ENCODE measurements around the gene MYO15B. TPM values are rescaled to one million over a fixed set of nuclear protein-coding genes. Genes with fewer than 3 reads are reported as not detected.

MYO15B gene
- total and polyA plus RNA-seq, 2 of the 13 experiments (the other 11 are each of a cell fraction or from before 2014, with no cell fraction given) = 2.8 to 8.1 TPM

DNA sequence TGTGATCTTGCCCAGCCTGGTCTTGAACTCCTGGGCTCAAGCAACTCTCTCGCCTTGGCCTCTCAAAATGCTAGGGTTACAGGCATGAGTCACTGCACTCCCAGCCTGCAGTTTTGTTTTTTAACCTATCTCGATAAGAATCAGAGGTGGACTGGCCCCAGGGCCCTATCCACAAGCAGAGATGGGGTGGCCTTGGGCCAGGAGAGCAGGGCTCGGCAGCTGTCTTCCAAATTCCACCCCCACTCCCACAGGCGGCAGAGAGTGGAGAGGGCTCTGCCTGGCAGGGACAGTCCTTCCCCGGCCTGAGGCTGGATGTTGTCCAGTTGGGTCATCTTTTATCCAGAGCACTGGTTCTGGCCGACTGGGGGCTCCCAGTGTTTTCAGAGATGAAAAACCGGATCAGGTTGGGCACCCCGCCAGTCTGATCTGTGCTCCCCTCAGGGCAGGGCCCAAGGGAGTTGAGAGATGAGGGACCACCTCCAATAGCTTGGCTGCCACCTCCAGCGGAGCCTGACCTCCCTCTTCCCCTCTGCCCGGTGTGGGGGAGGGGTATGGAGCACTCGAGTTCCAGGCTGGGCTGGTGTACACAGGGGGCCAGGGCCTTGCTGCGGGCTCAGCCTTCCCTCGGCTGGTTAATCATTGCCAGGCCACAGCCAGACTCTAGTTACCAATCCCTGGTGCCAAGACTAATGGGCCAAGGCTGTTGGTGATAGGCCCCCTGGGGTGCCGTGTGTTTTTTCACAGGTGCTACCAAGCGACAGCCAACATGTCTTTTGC, 30.3 kb upstream of the MYO15B start (continued):
- TF ChIP-seq, protein P1, sequence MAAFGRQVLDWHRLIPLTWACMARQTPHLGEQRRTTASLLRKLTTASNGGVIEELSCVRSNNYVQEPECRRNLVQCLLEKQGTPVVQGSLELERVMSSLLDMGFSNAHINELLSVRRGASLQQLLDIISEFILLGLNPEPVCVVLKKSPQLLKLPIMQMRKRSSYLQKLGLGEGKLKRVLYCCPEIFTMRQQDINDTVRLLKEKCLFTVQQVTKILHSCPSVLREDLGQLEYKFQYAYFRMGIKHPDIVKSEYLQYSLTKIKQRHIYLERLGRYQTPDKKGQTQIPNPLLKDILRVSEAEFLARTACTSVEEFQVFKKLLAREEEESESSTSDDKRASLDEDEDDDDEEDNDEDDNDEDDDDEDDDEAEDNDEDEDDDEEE (CRISPR knock-in tag; IDR thresholded peaks at IDR 0.05) = no peak
- TF ChIP-seq RARG (CRISPR knock-in tag; IDR thresholded peaks at IDR 0.05; ENCODE audit: low read depth) = no peak
- peak; percentile 76; the same call in 1 of the 2 replicates for TF ChIP-seq ZNF460 (CRISPR knock-in tag; IDR thresholded peaks at IDR 0.05; ENCODE audit: borderline replicate concordance)
- no peak for TF ChIP-seq ZNF562 (CRISPR knock-in tag; IDR thresholded peaks at IDR 0.05; ENCODE audit: borderline replicate concordance)
- peak; percentile 95 for TF ChIP-seq ZFX (CRISPR knock-in tag; IDR thresholded peaks at IDR 0.05; ENCODE audit: low read depth)
- peak; percentile 82 for TF ChIP-seq THAP11 (CRISPR knock-in tag; IDR thresholded peaks at IDR 0.05)
- no peak for TF ChIP-seq PAF1 (CRISPR knock-in tag; IDR thresholded peaks at IDR 0.05)
- TF ChIP-seq, protein P2, sequence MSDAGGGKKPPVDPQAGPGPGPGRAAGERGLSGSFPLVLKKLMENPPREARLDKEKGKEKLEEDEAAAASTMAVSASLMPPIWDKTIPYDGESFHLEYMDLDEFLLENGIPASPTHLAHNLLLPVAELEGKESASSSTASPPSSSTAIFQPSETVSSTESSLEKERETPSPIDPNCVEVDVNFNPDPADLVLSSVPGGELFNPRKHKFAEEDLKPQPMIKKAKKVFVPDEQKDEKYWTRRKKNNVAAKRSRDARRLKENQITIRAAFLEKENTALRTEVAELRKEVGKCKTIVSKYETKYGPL (CRISPR knock-in tag; IDR thresholded peaks at IDR 0.05) = no peak
- TF ChIP-seq KDM2A (CRISPR knock-in tag; IDR thresholded peaks at IDR 0.05; ENCODE audit: borderline replicate concordance, low read depth) = peak; percentile 93
- TF ChIP-seq, protein P3, sequence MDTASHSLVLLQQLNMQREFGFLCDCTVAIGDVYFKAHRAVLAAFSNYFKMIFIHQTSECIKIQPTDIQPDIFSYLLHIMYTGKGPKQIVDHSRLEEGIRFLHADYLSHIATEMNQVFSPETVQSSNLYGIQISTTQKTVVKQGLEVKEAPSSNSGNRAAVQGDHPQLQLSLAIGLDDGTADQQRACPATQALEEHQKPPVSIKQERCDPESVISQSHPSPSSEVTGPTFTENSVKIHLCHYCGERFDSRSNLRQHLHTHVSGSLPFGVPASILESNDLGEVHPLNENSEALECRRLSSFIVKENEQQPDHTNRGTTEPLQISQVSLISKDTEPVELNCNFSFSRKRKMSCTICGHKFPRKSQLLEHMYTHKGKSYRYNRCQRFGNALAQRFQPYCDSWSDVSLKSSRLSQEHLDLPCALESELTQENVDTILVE (CRISPR knock-in tag; IDR thresholded peaks at IDR 0.05) = peak; percentile 85
- TF ChIP-seq, protein P4, sequence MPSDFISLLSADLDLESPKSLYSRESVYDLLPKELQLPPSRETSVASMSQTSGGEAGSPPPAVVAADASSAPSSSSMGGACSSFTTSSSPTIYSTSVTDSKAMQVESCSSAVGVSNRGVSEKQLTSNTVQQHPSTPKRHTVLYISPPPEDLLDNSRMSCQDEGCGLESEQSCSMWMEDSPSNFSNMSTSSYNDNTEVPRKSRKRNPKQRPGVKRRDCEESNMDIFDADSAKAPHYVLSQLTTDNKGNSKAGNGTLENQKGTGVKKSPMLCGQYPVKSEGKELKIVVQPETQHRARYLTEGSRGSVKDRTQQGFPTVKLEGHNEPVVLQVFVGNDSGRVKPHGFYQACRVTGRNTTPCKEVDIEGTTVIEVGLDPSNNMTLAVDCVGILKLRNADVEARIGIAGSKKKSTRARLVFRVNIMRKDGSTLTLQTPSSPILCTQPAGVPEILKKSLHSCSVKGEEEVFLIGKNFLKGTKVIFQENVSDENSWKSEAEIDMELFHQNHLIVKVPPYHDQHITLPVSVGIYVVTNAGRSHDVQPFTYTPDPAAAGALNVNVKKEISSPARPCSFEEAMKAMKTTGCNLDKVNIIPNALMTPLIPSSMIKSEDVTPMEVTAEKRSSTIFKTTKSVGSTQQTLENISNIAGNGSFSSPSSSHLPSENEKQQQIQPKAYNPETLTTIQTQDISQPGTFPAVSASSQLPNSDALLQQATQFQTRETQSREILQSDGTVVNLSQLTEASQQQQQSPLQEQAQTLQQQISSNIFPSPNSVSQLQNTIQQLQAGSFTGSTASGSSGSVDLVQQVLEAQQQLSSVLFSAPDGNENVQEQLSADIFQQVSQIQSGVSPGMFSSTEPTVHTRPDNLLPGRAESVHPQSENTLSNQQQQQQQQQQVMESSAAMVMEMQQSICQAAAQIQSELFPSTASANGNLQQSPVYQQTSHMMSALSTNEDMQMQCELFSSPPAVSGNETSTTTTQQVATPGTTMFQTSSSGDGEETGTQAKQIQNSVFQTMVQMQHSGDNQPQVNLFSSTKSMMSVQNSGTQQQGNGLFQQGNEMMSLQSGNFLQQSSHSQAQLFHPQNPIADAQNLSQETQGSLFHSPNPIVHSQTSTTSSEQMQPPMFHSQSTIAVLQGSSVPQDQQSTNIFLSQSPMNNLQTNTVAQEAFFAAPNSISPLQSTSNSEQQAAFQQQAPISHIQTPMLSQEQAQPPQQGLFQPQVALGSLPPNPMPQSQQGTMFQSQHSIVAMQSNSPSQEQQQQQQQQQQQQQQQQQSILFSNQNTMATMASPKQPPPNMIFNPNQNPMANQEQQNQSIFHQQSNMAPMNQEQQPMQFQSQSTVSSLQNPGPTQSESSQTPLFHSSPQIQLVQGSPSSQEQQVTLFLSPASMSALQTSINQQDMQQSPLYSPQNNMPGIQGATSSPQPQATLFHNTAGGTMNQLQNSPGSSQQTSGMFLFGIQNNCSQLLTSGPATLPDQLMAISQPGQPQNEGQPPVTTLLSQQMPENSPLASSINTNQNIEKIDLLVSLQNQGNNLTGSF (CRISPR knock-in tag; IDR thresholded peaks at IDR 0.05) = no peak
- TF ChIP-seq AGO1 (IDR thresholded peaks at IDR 0.05; ENCODE audit: low read depth, low read length, poor library complexity, severe bottlenecking) = no peak
- TF ChIP-seq SMARCE1 (IDR thresholded peaks at IDR 0.05; ENCODE audit: borderline replicate concordance) = no peak
- peak; percentile 88 for TF ChIP-seq ASH2L (IDR thresholded peaks at IDR 0.05; ENCODE audit: insufficient read length, low read depth, low read length)
- peak; percentile 89 for TF ChIP-seq ZNF331 (CRISPR knock-in tag; IDR thresholded peaks at IDR 0.05)
- TF ChIP-seq, protein P5, sequence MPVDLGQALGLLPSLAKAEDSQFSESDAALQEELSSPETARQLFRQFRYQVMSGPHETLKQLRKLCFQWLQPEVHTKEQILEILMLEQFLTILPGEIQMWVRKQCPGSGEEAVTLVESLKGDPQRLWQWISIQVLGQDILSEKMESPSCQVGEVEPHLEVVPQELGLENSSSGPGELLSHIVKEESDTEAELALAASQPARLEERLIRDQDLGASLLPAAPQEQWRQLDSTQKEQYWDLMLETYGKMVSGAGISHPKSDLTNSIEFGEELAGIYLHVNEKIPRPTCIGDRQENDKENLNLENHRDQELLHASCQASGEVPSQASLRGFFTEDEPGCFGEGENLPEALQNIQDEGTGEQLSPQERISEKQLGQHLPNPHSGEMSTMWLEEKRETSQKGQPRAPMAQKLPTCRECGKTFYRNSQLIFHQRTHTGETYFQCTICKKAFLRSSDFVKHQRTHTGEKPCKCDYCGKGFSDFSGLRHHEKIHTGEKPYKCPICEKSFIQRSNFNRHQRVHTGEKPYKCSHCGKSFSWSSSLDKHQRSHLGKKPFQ (CRISPR knock-in tag; IDR thresholded peaks at IDR 0.05; ENCODE audit: insufficient replicate concordance) = no peak
- peak; percentile 97 for TF ChIP-seq ZNF556 (CRISPR knock-in tag; IDR thresholded peaks at IDR 0.05; ENCODE audit: borderline replicate concordance)
- peak; percentile 81; the same call in 1 of the 2 replicates for TF ChIP-seq POGZ (CRISPR knock-in tag; IDR thresholded peaks at IDR 0.05)
- 0 out of 2 replicates have a peak, but pooled peaks have one; percentile 37 for TF ChIP-seq TP53 (CRISPR knock-in tag; conservative IDR thresholded peaks at IDR 0.05)

Measured in HepG2 (cell line).